ENCODE measurements around the gene BEAN1. TPM values are rescaled to one million over a fixed set of nuclear protein-coding genes. Genes with fewer than 3 reads are reported as not detected.

BEAN1 gene, protein sequence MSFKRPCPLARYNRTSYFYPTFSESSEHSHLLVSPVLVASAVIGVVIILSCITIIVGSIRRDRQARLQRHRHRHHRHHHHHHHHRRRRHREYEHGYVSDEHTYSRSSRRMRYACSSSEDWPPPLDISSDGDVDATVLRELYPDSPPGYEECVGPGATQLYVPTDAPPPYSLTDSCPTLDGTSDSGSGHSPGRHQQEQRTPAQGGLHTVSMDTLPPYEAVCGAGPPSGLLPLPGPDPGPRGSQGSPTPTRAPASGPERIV
- under 0.01 and 0.78 TPM in 2 replicates for total RNA-seq

DNA sequence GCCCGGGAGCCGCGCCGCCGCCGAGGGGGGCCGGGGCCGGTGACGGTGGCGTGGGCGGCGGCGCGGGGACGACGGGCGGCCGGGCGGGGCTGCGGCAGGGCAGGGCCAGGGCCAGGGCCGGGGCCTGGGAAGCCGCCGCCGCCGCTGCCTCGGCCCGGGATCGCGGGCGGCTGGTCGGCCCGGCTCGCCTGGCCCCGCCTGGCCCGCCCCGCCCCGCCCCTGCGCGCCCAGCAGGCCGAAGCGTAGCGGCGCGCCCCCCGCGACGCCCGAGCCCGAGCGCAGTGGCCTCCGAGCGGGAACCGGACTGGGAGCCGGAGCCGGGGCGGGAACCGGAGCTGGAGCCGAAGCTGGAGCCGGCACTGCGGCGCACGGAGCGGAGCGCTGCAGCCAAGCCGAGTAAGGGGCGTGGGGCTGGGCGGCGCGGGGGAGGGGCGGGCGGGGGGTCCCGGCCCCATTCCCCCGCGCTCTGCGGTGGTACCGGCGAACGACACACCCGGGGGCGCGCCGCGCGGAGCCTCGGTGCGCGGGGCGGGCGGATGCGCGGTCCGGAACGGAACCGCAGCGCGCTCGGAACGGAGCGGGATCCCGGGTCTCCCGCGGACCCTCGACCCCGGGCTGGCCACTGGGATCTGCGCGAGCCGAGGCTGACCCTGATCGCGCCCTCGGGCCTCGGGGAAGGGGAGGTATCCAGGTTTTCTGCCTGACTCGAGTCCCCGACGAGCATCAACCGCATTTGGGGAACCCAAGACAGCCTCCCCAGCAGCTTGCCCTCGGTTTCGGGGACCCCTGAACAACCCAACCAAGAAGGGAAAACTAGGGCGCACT, at the start of gene BEAN1:
Gene BEAN1, plus strand, starts transcription at position 260 of the 825 bp plus-strand sequence. CDS start 10,382 bp downstream, outside the sequence.

Other genes with a start within 250 kb of the BEAN1 start
- under 0.01 TPM in 2 replicates for gene CDH5, start 60.6 kb upstream of the BEAN1 start, total RNA-seq
- gene TK2, start 122.8 kb downstream of the BEAN1 start, total RNA-seq = 16.4 and 36.4 TPM in 2 replicates
- gene CKLF, start 125.3 kb downstream of the BEAN1 start, total RNA-seq = 22.4 and 23.6 TPM in 2 replicates
- 0.34 and 0.93 TPM in 2 replicates for gene CMTM1, start 139.1 kb downstream of the BEAN1 start, total RNA-seq
- gene CMTM2, start 152.2 kb downstream of the BEAN1 start, total RNA-seq = not detected in 2 replicates
- 1.4 and 9.4 TPM in 2 replicates for gene CMTM3, start 177.4 kb downstream of the BEAN1 start, total RNA-seq

Data from nasal cavity respiratory epithelium epithelial cell of viscerocranial mucosa (primary cell).